Middle frontal gyrus (tissue), 1 donor: ENCODE measurements around the gene BSDC1.

Source experiments
- DNase-seq: peaks from one replicate; pipeline ENCODE4 v3.0.0-alpha.2; 2015; ENCODE audit warnings: low spot score; ENCODE audit errors: extremely low spot score

Gene BSDC1

GRCh38 chr1:32337855-32338636, 56.2 kb downstream of the BSDC1 start:
- peak; percentile 71 for DNase-seq

- no peak for DNase-seq
Observed at GRCh38 chr1:32336963-32337675, 57.1 kb downstream of the BSDC1 start.

GRCh38 chr1:32336591-32336932, 57.7 kb downstream of the BSDC1 start:
- no peak for DNase-seq

GRCh38 chr1:32335790-32336590, 58.3 kb downstream of the BSDC1 start, which contains the start of gene MARCKSL1:
MARCKSL1 (minus strand) TSS chr1:32336233; CDS start chr1:32336033, 200 bp downstream.
- peak; percentile 52 for DNase-seq

GRCh38 chr1:32335535-32335789, 58.8 kb downstream of the BSDC1 start:
- DNase-seq, result no peak

- DNase-seq, result peak; percentile 41
Observed at GRCh38 chr1:32334864-32335534, 59.2 kb downstream of the BSDC1 start.

- no peak for DNase-seq
Observed at GRCh38 chr1:32334274-32334861, 59.9 kb downstream of the BSDC1 start.

- no peak for DNase-seq
Observed at GRCh38 chr1:32333251-32333963, 60.8 kb downstream of the BSDC1 start.

GRCh38 chr1:32332290-32333079, 61.8 kb downstream of the BSDC1 start:
- no peak for DNase-seq

GRCh38 chr1:32331549-32331948, 62.7 kb downstream of the BSDC1 start:
- no peak for DNase-seq

GRCh38 chr1:32330558-32331151, 63.6 kb downstream of the BSDC1 start:
- no peak for DNase-seq

- DNase-seq, result no peak
Observed at GRCh38 chr1:32329931-32330466, 64.2 kb downstream of the BSDC1 start.

GRCh38 chr1:32327204-32327603, 67.0 kb downstream of the BSDC1 start:
- no peak for DNase-seq

- DNase-seq, result no peak
Observed at GRCh38 chr1:32321712-32322291, 72.4 kb downstream of the BSDC1 start.

- no peak for DNase-seq
Observed at GRCh38 chr1:32318127-32318869, 75.9 kb downstream of the BSDC1 start.

GRCh38 chr1:32316903-32317277, 77.4 kb downstream of the BSDC1 start:
- no peak for DNase-seq
